ENCODE measurements around the gene RBM19.

DNA sequence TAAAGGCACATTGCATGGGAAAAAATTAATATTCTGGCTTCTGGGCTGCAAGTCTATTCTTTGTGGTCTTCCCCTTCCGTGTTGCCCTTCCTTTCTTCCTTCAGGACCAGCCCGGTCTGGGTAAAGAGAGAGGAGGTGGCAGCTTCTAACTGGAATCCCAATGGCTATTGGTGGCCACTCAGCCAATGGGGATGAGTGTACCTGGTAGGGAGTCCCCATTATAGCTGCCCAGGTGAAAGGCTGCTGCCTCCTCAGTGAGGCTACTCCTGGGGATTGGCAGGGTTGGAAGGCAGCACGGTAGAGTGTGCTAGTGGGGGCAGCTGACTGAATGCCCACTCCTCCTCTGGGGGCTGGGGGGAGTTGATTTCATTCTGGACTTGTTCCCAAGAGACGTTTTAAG lies 112.6 kb downstream of the RBM19 start:
- TF ChIP-seq, protein P1, sequence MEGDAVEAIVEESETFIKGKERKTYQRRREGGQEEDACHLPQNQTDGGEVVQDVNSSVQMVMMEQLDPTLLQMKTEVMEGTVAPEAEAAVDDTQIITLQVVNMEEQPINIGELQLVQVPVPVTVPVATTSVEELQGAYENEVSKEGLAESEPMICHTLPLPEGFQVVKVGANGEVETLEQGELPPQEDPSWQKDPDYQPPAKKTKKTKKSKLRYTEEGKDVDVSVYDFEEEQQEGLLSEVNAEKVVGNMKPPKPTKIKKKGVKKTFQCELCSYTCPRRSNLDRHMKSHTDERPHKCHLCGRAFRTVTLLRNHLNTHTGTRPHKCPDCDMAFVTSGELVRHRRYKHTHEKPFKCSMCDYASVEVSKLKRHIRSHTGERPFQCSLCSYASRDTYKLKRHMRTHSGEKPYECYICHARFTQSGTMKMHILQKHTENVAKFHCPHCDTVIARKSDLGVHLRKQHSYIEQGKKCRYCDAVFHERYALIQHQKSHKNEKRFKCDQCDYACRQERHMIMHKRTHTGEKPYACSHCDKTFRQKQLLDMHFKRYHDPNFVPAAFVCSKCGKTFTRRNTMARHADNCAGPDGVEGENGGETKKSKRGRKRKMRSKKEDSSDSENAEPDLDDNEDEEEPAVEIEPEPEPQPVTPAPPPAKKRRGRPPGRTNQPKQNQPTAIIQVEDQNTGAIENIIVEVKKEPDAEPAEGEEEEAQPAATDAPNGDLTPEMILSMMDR (IDR thresholded peaks at IDR 0.05): no peak
- no peak for TF ChIP-seq POLR2A (IDR thresholded peaks at IDR 0.05)
- no peak for TF ChIP-seq EP300 (IDR thresholded peaks at IDR 0.05)
